T-helper 9 cell (primary cell): ENCODE measurements around the gene STRADB.
"Not testable (repeated sequence)": the region's sequence is repeated elsewhere in the genome, so short reads cannot be mapped to it uniquely, and the experiment has no call there.

Source experiments
- DNase-seq: peaks from one replicate; pipeline ENCODE4 v3.0.0-alpha.2; 2020

The STRADB gene

DNA sequence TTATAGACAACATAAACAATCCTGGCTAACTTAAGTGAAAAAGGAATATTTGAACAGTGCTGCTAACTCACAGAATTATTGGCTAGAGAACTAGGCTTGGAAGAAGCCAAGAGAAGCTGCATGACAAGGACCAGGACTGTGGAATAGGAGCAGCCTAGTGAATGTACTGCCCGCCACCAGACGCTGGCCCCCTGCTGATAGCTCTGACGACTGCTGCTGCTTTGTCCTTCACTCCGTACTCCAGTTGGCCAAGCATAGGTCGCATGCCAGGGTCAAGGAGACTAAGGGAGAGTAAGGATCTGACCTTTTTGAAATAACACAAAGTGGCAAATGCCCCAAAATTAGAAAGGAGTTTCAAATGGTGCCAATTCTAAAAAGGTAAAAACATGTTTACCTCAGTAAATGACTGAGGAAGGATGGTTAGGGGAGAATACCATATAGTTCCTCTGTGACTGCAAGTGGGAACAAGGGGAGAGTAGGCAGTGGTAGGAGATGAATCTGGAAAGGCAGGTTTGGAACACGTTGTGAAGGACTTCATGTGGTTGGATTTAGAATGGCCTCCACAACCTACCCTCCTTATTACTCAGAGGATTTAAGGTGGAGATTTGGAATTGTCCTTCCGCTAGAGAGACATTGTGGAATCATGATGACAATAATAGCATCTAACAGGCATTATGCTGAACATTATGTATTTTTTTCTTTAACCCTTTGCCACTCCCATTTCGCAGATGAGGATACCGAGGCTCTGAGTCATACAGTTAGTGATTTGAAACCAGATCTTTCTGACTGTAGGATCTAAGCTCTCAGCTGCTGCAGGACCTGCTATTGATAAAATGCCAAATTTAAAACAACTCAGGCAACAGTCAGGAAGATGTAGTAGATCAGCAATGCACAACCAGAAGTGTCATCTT, 19.5 kb downstream of the STRADB start:
- no peak for DNase-seq

DNA sequence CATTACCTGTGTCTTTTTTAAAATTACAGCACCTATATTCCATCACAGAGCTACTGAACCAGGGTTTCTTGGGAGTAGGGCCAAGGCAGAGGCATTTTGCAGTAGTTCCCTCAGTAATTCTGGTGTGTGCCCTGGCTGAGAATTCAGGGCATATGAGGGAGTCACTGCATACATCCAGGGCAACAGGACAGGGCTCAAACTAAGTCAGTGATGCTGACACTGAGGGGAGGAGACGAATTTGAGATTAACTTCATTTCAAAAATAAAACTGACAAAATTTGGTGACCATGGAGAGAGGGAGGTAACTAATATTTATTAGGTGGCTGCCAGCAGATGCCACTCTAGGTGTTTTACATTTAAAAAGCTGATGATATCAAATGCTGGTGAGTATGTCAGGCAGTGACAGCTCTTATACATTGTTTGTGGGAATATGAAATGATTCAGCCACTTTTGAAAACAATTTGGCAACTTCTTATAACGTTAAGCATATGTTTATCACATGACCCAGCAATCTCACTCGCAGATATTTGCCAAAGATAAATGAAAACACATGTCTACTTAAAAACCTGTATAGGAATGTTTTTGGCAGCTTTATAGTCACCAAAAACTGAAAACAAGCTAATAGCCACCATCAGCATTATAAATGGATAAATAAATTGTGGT, 20.3 kb downstream of the STRADB start:
- no peak for DNase-seq

- no peak for DNase-seq
These were observed 20.9 kb downstream of the STRADB start for GRCh38 chr2:201472411-201472810.

- no peak for DNase-seq
These were observed 31.0 kb downstream of the STRADB start for GRCh38 chr2:201482543-201482942.

GRCh38 chr2:201483342-201483741, 31.8 kb downstream of the STRADB start:
- DNase-seq, result no peak

GRCh38 chr2:201483758-201484157, 32.2 kb downstream of the STRADB start:
- DNase-seq, result not testable (repeated sequence)

DNA sequence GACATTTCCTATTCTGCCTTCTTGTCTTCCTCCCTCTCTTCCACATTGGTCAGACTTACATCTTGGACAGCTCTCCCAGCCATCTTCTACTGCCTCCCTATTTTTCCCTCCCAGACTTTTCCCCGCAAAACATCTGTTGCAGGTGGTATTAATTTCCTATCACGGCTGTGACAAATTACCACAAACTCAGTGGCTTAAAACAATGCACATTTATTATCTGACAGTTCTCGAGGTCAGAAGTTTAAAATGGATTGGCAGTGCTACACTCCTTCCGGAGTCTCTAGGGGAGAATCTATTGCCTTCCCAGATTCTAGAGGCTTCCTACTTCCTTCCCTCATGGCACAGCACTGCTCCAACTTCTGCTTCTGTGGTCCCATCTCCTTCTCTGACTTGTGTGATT, 33.3 kb downstream of the STRADB start:
- no peak for DNase-seq

GRCh38 chr2:201490291-201490690, 38.8 kb downstream of the STRADB start:
- no peak for DNase-seq

DNA sequence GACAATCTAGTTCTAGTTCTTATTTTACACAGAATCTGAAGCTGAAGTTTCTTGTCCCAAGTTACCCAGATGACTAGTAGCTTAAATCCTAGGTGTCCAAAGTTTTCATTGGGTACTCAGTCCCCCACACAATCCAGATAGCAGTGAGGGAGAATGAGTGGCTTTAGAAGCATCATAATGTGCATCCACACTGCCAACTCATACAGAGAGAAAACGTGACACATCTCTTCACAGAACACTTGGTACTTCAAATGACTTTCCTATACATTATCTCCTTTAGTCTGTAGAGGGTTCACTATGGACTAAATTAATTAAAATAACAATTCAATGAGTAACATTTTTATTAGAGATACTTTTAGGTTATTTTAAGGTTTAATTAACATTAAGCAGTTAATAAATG, 45.2 kb downstream of the STRADB start:
- DNase-seq, result no peak

- no peak for DNase-seq
These were observed 49.0 kb downstream of the STRADB start for GRCh38 chr2:201500534-201500933.

- no peak for DNase-seq
These were observed 51.2 kb downstream of the STRADB start for GRCh38 chr2:201502713-201503112.

DNA sequence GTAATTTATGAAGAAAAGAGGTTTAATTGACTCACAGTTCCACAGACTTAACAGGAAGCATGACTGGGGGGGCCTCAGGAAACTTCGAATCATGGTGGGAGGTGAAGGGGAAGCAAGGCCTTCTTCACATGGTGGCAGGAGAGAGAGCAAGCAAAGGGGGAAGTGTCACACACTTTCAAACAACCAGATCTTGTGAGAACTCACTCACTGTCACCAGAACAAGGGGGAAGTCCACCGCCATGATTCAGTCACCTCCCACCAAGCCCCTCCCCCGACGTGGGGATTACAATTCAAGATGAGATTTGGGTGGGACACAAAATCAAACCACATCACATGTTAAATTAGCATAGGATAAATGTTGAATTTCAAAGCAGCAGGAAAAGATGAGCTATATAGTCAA, 56.2 kb downstream of the STRADB start:
- DNase-seq, result no peak

DNA sequence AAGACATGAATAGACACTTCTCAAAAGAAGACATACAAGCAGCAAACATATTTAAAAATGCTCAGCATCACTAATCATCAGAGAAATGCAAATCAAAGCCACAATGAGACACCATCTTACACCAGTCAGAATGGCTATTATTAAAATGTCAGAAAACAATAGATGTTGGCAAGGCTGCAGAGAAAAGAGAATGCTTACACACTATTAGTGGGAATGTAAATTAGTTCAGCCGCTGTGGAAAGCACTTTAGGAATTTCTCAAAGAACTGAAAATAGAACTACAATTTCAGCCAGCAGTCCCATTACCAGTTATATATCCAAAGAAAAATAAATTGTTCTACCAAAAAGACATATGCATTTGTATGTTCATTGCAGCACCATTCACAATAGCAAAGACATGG, 61.7 kb downstream of the STRADB start:
- DNase-seq, result no peak

GRCh38 chr2:201515573-201516246, 64.2 kb downstream of the STRADB start:
- DNase-seq, result no peak

GRCh38 chr2:201517094-201517493, 65.6 kb downstream of the STRADB start:
- no peak for DNase-seq

- no peak for DNase-seq
These were observed 68.7 kb downstream of the STRADB start for GRCh38 chr2:201520201-201520600.

- no peak for DNase-seq
These were observed 71.4 kb downstream of the STRADB start for GRCh38 chr2:201522965-201523364.

- DNase-seq, result no peak
These were observed 72.0 kb downstream of the STRADB start for GRCh38 chr2:201523506-201523905.
